ENCODE measurements around the gene USP9X.
"Not testable (repeated sequence)": the region's sequence is repeated elsewhere in the genome, so short reads cannot be mapped to it uniquely, and the experiment has no call there.

USP9X gene

DNA sequence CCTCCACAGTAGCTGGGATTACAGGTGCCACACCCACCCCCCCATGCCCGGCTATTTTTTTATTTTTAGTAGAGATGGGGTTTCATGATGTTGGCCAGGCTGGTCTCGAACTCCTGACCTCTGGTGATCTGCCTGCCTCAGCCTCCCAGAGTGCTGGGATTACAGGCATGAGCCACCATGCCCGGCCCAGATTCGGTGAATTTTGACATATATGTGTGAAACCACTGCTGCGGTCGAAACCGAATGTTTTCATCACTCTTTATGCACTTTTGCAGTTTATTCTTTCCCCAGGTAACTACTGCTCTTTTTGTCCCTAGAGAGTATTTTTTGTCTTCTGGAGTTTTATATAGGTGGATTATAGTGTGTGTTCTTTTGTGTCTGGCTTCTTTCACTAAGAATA is 101.7 kb downstream of the USP9X start:
- DNase-seq (ENCODE audit: low read depth) = not testable (repeated sequence)

DNA sequence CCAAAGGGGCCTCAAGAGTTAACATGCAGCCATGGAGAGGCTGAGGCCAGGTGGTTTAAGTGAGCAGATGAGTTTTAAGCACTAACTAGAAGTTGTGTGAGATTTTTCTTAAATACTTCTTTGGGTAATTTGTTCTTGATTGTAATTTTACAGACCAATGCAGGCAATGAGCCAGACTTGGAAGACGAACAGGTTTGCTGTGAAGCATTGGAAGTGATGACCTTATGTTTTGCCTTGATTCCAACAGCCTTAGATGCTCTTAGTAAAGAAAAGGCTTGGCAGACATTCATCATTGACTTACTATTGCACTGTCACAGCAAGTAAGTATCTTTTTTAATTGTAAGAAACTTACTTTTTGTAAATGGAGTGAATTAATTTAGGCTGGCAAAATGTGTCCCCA is 103.9 kb downstream of the USP9X start:
- no peak for DNase-seq (ENCODE audit: low read depth)

DNA sequence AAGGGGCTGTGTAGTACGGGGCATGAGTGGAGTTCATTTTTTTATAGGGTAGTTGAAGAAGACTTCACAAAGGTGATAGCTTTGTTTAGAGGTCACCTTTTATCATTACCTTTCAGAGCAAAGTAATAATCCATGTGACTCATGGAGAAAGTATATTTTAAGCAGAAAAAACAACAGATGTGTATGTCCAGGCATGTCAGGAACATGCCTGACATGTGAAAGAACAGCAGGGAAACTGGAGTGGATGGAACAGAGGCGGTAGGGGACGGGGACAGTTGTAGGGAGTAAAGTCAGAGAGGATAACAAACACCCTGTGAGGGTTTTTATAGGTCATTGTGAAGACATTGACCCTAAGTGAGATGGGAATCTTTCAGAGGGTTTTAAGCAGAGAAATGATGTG is 107.6 kb downstream of the USP9X start:
- no peak for DNase-seq (ENCODE audit: low read depth)

DNA sequence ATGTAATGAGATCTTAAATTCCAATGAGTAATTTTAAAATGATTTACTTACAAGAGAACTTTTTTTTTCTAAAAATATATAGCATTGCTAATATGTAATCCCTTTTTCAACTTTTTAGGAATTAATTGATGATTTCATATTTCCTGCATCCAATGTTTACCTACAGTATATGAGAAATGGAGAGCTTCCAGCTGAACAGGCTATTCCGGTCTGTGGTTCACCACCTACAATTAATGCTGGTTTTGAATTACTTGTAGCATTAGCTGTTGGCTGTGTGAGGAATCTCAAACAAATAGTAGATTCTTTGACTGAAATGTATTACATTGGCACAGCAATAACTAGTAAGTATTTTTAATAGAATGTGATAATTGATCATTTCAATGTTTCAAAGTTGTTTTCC is 113.2 kb downstream of the USP9X start:
- DNase-seq (ENCODE audit: low read depth) = no peak

DNA sequence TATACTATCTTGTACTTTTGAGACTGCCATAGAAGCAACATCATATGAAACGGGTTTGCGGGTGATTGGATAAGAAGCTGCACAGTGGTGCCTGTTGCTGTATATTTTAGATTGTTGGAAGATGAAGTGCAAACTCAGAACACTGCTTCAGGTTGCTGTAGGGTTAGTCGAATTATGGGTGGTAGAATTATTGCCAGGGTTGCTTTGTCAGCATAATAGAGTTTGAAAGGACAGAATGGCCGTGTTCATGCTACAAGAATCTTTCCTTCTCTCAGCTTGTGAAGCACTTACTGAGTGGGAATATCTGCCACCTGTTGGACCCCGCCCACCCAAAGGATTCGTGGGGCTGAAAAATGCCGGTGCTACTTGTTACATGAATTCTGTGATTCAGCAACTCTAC is 115.5 kb downstream of the USP9X start:
- DNase-seq (ENCODE audit: low read depth) = no peak

DNA sequence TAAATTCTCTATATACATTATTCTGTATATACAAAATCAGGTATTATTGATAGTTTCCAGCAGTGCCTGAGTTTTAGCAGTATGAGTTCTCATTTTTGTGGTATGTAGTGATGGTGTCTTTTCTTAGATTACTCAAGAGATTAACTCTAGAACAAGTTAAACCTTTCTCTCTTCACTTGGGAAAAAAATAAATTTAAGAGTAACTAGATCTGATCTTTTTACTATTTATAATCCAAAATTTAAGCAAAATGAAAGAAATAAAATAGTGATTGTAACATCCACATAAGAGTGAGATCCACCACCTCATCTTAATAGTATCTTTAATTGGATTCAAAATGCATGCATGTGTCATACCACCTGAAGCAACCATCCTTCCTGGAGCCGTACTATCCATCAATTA is 124.6 kb downstream of the USP9X start:
- no peak for DNase-seq (ENCODE audit: low read depth)

DNA sequence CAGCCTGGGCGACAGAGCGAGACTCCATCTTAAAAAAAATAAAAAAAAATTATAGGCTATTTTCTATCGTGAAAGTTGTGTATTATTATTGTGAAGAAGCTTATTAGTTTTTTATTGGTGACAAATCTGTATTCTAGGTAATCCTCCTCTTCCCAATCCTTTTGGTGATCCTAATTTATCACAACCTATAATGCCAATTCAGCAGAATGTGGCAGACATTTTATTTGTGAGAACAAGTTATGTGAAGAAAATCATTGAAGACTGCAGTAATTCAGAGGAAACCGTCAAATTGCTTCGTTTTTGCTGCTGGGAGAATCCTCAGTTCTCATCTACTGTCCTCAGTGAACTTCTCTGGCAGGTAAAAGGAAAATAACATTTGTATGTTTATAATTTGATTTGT is 139.4 kb downstream of the USP9X start:
- DNase-seq (ENCODE audit: low read depth) = no peak

DNA sequence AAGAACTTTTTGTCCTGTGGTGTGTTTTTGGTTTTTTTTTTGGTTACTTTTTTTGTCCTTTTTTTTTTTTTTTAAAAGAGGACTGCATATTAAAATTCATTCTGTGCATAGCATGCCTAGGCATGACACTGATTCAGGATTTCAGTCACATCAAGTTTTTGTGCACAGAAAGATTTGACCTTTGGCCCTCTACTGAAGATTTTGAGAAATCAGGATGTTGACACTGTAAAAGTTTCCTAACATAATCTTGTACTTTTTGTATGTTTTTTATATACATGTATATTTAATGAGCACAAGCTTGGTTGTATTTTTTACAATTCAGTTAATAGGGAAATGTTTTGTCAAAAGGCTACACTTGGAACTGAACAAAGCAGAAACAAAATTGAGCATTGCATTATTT is 148.7 kb downstream of the USP9X start:
- DNase-seq (ENCODE audit: low read depth) = no peak

DNA sequence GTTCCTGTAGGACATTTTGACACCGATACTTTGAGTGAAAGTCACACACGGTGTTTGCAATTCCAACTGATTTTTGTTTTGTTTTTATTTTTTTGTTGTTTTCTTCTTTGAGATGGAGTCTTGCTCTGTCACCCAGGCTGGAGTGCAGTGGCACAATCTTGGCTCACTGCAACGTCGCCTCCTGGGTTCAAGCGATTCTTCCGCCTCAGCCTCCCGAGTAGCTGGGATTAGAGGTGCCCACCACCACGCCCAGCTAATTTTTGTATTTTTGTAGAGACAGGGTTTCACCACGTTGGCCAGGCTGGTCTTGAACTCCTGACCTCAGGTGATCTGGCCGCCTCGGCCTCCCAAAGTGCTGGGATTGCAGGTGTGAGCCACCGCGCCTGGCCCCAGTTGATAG is 149.2 kb downstream of the USP9X start:
- DNase-seq (ENCODE audit: low read depth) = not testable (repeated sequence)

DNA sequence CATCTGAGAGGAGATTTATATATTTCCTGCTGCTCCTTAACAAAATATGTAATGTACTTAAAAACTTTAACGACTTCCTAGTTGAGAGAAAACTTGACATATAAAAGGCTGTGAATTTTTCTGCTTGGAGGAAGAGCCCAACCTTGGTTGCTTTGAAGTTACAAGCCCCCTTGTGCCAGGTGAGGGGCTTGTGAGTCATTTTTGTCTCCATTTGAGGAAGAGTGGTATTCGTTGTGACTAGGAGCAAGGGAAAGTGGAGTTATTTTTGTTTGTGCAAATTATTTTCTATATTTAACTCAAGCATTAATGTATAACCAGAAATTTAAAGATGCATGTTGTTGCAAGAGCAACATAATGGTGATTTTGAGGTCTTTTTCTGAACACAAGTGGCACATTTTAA is 149.7 kb downstream of the USP9X start:
- DNase-seq (ENCODE audit: low read depth) = no peak

DNA sequence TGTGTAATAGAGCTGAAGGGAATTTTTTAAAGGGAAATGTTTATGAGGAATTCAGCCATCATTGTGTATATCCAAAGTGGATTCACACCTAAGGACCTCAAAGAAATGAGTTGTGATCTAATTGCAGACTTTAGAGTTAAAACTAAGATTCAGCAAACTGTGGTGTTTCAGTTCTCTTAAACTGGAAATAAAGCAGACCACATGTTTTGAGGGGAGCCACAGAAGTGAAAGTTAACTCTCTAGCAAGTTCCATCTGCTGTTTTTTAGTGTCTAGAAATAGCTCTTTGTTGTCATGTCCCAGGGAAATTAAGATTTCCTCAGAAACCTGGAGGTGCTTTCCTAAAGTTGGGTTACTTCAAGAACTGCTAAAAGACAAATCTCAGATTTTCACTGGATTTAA is 151.4 kb downstream of the USP9X start:
- no peak for DNase-seq (ENCODE audit: low read depth)

DNA sequence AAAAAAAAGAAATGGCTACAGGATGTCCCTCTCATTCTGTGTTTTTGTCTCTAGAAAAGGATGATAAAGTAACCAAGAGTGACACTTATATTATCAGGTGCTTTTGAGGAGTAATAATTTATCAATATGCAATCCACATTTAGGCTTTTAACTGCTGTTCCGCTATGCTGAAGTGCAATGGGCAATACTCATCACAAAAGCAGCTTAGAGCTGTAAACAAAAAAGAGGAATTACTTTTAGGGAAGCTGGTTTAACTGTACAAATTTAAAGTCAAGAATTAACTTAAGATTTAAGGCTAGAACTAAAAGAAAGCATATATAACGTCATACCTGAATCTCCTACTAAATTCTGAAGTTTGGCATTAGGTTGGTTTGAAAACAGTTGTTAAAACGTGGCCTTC is 155.3 kb downstream of the USP9X start:
- no peak for DNase-seq (ENCODE audit: low read depth)

DNA sequence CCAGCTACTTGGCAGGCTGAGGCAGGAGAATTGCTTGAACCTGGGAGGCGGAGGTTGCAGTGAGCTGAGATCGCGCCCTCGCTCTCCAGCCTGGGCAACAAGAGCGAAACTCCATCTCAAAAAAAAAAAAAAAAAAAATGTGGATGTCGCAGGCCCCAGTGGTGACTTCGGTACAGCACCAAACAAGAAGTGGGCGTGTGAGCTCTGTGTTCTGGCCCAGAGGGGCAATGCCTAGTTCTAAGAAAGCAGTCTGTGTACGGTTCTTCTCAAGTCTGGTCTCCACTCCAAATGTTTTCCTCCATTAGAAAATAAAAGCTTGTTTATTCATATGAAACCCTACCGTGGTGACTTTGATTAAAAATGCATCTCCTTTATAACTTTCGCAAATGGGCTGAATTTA is 156.7 kb downstream of the USP9X start:
- no peak for DNase-seq (ENCODE audit: low read depth)

DNA sequence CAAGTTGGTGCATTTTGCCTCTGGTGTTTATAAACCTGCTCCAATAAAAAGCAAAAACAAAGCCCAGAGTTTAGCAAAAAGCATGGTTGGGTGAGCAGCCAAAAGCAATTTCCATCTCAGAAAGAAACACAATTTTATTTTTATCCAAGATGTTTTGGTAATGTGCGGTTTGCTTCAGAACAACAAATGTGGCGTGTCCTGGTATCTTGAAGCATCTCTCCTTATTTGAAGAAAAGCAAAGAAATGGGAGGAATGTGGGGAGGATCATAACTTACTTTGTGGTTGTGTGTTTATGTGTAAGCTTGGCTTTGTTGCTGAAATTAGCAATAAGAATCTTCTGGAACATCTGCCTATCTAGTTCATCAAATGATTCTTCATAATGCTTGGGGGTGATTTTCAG is 160.4 kb downstream of the USP9X start:
- no peak for DNase-seq (ENCODE audit: low read depth)

DNA sequence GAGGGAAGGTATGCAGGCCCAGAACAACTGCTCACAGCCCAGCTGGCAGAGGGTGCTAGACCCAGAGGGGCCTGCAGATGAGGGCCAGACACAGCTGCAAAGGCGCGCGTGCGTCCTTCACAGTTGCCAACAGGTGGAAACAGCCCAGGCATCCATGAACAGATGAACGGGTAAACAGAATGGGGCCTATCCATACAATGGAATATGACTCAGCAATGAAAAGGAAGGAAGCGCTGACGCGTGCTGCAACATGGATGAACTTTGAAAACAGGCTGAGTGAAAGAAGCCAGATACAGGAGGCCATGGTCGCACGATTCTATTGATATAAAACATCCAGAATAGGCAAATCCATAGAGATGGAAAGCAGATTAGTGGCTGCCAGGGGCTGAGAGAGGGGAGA is 165.6 kb downstream of the USP9X start:
- DNase-seq (ENCODE audit: low read depth) = no peak

DNA sequence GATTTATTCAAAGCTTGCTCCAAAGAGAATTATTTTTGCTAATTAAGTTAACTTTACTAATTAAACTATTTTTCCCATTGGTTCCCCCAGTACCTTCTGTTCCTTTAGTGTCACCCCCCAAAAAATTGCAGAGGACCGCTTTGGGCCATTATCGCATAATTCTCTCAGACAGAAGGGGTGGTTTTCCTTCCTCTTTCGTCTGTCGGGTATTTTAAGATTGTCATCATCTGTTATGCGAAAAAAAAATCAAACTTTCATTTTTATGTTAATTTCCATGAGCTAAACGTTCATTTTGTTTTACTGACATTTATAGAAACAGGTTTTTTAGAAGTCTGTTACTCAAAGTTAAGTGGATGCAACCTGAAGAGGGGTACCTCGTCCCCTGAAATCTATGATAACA is 172.6 kb downstream of the USP9X start:
- no peak for DNase-seq (ENCODE audit: low read depth)

DNA sequence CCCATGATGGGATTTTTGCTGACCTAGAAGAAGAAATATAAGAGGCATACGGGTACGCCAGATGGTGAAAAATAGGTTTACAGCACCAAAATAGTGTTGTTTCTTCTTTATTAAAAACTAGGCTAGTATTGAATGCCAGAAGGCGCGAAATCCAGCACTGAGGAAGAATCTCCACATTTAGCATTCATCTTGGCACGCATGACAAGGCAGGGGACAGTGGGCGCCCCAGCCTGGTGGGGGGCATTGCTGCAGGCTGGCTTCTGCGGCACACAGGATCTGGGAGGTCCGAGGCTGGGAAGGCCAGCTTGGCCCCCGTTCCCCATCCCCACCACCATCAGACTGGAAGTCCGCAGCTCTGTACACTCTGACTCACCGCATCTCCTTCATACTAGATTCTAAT is 173.0 kb downstream of the USP9X start:
- DNase-seq (ENCODE audit: low read depth) = no peak

DNA sequence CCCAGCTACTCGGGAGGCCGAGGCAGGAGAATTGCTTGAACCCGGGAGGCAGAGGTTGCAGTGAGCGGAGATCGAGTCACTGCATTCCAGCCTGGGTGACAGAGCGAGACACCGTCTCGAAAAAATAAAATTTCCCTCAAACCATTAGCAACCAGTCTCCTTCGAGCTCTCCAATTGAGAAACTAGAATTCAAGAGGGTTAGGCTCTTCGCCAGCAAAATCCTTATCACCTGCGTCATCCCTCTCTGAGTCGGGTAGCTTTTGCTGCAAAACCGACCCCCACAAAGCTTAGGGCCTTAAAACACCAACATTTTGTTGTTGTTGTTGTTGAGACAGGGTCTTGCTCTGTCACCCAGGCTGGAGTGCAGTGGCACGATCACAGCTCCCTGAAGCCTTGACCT is 173.6 kb downstream of the USP9X start:
- DNase-seq (ENCODE audit: low read depth) = no peak

DNA sequence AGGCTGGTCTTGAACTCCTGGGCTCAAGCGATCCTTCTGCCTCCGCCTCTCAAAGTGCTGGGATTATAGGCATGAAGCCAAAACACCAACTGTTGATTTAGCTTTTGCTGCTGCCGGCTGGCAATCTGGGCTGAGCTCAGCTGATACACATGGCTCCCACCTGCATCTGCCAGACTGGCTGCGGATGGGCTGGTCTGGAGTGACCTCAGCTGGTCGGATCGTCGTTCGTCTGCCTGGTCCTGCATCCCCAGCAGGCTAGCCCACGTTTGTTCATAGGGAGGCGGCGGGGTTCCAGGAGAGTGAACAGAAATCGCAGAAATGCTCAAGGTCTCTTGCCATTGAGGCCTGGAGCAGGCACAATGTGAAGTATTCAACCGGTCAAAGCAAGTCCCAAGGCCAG is 174.3 kb downstream of the USP9X start:
- DNase-seq (ENCODE audit: low read depth) = no peak

DNA sequence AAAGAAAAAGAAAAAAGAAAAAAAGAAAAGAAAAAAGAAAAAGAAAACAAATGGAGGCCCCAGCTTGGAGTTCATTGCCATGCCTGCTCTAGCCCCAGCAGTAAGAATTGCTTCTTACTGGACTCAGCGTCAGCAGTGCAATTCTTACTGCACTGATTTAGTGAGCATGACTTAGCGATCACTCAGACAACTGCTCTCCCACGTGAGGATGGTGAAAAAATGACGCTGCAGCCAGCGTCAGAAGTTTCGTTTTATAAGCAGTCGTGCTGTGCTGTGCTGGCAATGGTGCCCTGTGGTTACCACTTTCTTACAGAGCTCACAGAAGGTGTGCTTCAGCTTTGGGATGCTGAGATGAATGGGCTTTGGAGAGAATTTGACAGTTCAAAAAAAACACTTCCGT is 180.4 kb downstream of the USP9X start:
- DNase-seq (ENCODE audit: low read depth) = peak; percentile 3

DNA sequence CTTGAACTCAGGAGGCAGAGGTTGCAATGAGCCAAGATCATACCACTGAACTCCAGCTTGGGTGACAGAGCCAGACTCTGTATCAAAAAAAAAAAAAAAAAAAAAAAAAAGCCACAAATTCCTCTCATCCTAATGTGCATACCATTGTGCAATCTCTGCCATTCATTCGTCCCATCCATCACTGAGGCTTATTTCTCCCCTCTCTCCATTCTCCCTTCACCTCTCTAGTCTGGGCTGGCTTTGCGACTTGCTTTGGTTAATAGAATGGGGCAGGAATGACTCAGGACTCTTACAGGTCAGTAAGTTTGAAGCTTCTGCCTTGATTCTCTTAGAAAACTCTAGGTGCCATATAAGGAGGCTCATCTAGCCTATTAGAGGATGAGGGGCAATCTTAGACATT is 188.4 kb downstream of the USP9X start:
- DNase-seq (ENCODE audit: low read depth) = no peak

DNA sequence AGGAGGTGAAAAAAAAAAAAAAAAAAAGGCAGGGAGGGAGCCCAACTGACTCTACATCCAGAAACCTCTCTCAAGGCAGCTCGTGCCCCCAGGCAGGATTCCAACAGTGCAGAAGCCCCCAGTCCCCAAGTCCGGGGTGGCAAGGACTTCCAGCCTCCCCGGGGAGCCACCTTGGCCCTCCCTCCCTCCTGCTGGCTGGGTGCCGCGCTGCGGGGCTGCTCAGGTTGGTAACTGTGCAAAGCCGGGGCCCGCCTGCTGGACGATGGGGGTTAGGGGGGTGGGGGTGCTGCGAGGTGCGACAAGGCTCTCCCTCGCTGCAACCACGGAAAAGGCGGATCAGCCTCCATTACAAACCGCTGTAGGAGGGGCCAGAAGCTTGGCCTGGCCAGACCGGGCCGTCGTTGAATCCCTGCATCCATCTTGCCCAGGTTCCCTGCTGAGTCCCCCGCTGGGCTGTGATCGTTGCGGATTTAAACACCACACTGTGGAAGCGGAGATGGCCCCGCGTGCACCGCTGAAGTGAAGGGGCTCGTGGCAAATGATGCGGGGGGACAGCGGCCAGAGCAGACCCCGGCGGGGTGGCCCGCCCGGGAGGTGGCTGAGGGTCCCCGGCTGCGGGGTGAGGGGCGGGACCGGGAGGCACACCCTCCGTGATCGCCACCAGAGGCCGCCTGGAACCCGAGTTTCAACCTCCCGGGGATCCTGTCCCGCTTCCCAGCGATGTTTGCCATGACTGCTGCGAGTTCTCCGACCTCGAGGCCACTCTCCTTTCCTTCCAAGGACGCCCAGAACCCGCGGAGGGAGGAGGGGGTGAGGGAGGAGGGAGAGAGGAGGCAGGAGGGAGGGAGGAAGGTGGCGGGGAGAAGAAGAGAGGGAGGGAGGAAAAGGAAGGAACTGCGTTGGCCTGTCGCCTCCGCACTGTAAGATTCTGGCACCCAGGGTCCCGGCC is 190.7 kb downstream of the USP9X start:
- peak; percentile 2 for DNase-seq (ENCODE audit: low read depth)

DNA sequence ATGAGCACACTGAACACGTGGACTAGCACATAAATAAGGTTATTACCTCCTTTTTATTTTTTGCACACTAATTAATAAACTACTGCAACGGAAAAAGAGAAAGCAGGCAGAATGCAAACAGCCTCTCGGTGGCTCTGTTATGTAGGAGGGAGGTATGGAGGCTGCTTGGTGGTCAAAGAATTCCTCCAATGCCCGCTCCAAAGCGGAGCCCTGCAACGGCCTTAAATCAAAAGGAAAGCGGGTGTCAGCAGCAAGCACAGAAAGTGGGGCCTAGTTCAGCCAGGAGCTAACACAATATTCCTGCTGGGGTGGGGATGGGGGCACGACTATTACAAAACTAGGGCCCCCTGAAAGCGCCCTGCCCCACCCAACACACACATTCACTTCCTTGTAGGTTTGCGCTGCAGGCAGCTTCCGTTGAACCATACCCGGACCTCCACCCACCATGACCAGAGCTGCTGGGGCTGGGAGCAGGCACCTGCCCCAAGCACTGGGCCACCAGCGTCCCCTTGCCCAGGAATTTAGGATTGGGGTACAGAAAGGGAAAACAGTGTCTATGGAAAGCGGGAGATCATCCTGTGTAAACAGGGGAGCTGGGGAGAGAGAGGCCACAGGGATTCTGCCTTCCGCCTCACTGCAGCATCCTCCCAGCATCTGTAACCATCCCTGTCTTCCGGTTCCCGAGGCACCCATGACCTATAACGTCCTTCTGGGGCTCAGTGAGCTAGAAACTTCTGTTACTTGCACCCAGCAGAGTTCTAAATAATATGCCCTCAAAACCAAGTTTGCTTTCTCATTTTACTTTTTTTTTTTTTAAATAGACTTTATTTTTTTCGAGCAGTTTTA is 191.6 kb downstream of the USP9X start:
- no peak for DNase-seq (ENCODE audit: low read depth)
